ENCODE measurements around the gene RAB5IF. TPM values are rescaled to one million over a fixed set of nuclear protein-coding genes. Genes with fewer than 3 reads are reported as not detected.
A peak's percentile ranks its signal among the peaks of the same experiment; 100 is the strongest.

RAB5IF gene
- total and polyA plus RNA-seq, 2 of the 13 experiments (the other 11 are each of a cell fraction or from before 2014, with no cell fraction given) = 261 to 305 TPM

GRCh38 chr20:36607586-36608387 lies 2.2 kb downstream of the RAB5IF start (continued):
- TF ChIP-seq ZC3H4 (CRISPR knock-in tag; IDR thresholded peaks at IDR 0.05; ENCODE audit: borderline replicate concordance) = no peak
- no peak for TF ChIP-seq RAD51 (IDR thresholded peaks at IDR 0.05; ENCODE audit: borderline replicate concordance)
- TF ChIP-seq ZNF263 (CRISPR knock-in tag; IDR thresholded peaks at IDR 0.05) = no peak
- TF ChIP-seq, protein P1, sequence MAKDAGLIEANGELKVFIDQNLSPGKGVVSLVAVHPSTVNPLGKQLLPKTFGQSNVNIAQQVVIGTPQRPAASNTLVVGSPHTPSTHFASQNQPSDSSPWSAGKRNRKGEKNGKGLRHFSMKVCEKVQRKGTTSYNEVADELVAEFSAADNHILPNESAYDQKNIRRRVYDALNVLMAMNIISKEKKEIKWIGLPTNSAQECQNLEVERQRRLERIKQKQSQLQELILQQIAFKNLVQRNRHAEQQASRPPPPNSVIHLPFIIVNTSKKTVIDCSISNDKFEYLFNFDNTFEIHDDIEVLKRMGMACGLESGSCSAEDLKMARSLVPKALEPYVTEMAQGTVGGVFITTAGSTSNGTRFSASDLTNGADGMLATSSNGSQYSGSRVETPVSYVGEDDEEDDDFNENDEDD (CRISPR knock-in tag; IDR thresholded peaks at IDR 0.05; ENCODE audit: borderline replicate concordance) = peak; percentile 70; the same call in 1 of the 2 replicates
- no peak for TF ChIP-seq PHF21A (CRISPR knock-in tag; IDR thresholded peaks at IDR 0.05)
- TF ChIP-seq ZNF451 (CRISPR knock-in tag; IDR thresholded peaks at IDR 0.05) = no peak
- TF ChIP-seq SALL2 (CRISPR knock-in tag; IDR thresholded peaks at IDR 0.05) = no peak
- no peak for TF ChIP-seq FUBP1 (CRISPR knock-in tag; IDR thresholded peaks at IDR 0.05; ENCODE audit: borderline replicate concordance)
- no peak for TF ChIP-seq PCBP2 (optimal IDR thresholded peaks at IDR 0.05; ENCODE audit: low read depth, low read length, poor library complexity, severe bottlenecking)
- TF ChIP-seq EHMT2 (IDR thresholded peaks at IDR 0.05; ENCODE audit: borderline replicate concordance, low read depth, low read length) = no peak
- peak; percentile 99 for TF ChIP-seq FOSL2 (CRISPR knock-in tag; IDR thresholded peaks at IDR 0.05)
- TF ChIP-seq NR3C1 (CRISPR knock-in tag; IDR thresholded peaks at IDR 0.05) = no peak
- no peak for TF ChIP-seq TCF7L2 (IDR thresholded peaks at IDR 0.05; ENCODE audit: low read depth, low read length)
- TF ChIP-seq SNAPC4 (CRISPR knock-in tag; IDR thresholded peaks at IDR 0.05) = no peak
- TF ChIP-seq SNAPC5 (CRISPR knock-in tag; IDR thresholded peaks at IDR 0.05; ENCODE audit: borderline replicate concordance) = no peak
- TF ChIP-seq ZNF761 (CRISPR knock-in tag; conservative IDR thresholded peaks at IDR 0.05) = no peak
- TF ChIP-seq, protein P2, sequence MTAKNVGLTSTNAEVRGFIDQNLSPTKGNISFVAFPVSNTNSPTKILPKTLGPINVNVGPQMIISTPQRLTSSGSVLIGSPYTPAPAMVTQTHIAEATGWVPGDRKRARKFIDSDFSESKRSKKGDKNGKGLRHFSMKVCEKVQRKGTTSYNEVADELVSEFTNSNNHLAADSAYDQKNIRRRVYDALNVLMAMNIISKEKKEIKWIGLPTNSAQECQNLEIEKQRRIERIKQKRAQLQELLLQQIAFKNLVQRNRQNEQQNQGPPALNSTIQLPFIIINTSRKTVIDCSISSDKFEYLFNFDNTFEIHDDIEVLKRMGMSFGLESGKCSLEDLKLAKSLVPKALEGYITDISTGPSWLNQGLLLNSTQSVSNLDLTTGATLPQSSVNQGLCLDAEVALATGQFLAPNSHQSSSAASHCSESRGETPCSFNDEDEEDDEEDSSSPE (CRISPR knock-in tag; IDR thresholded peaks at IDR 0.05) = no peak
- TF ChIP-seq U2AF1 (optimal IDR thresholded peaks at IDR 0.05; ENCODE audit: low read depth, low read length) = no peak
- no peak for TF ChIP-seq PAF1 (CRISPR knock-in tag; IDR thresholded peaks at IDR 0.05)
- no peak for TF ChIP-seq ZNF274 (CRISPR knock-in tag; IDR thresholded peaks at IDR 0.05)
- no peak for TF ChIP-seq MAF1 (CRISPR knock-in tag; IDR thresholded peaks at IDR 0.05; ENCODE audit: borderline replicate concordance)

Measured in HepG2 (cell line).